ENCODE measurements around the gene GJB2. TPM values are rescaled to one million over a fixed set of nuclear protein-coding genes. Genes with fewer than 3 reads are reported as not detected.

Gene GJB2
- total RNA-seq, 4 donors from 2014 or later: 0.54 to 57.5 (median 5.6) TPM

- ATAC-seq: no peak
- no peak overlapping the region for H3K4me3 ChIP-seq
Measured at GRCh38 chr13:20219577-20219976, 26.8 kb upstream of the GJB2 start.

DNA sequence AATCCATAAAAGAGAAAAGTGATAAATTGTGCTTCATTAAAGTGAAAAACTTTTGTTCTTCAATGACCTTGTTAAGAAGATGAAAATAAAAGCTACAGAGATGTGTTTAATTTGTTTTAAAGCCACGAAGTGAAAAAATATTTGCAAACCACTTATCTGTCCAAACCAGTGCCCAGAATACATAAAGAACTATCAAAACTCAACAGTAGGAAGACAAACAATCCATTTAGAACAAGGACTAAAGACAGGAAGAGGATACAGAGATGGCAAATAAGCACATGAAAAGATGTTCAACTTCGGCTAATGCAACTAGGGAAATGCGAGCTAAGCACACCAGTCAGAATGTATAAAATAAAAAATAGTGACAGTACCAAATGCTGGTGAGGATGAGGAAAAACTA, 24.4 kb upstream of the GJB2 start:
- TF ChIP-seq POLR2A (IDR thresholded peaks at IDR 0.05) (no peak), POLR2AphosphoS5 (IDR thresholded peaks at IDR 0.05) (no peak), EP300 (IDR thresholded peaks at IDR 0.05) (no peak)
- TF ChIP-seq, protein P1, sequence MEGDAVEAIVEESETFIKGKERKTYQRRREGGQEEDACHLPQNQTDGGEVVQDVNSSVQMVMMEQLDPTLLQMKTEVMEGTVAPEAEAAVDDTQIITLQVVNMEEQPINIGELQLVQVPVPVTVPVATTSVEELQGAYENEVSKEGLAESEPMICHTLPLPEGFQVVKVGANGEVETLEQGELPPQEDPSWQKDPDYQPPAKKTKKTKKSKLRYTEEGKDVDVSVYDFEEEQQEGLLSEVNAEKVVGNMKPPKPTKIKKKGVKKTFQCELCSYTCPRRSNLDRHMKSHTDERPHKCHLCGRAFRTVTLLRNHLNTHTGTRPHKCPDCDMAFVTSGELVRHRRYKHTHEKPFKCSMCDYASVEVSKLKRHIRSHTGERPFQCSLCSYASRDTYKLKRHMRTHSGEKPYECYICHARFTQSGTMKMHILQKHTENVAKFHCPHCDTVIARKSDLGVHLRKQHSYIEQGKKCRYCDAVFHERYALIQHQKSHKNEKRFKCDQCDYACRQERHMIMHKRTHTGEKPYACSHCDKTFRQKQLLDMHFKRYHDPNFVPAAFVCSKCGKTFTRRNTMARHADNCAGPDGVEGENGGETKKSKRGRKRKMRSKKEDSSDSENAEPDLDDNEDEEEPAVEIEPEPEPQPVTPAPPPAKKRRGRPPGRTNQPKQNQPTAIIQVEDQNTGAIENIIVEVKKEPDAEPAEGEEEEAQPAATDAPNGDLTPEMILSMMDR (IDR thresholded peaks at IDR 0.05): no peak
- H3K27me3 ChIP-seq: peaks cover 15% of the 10 kb centered on the region
- 50 to 52% methylated on average over 3 of the region's 3 CpGs for WGBS, 2 donors (ENCODE audit: low coverage in 1 of 2)
- no peaks in the 10 kb centered on the region for H3K36me3 ChIP-seq
- peaks cover 0 to 11% (median 0%) of the 10 kb centered on the region in 3 donors for H3K9me3 ChIP-seq
- no peak overlapping the region for H3K4me3 ChIP-seq
- H3K4me1 ChIP-seq: no peaks in the 10 kb centered on the region
- H3K27ac ChIP-seq: no peak overlapping the region
- ATAC-seq: no peak

More at GRCh38 chr13:20219577-20219976, 26.8 kb upstream of the GJB2 start:
- peaks cover 30% of the 10 kb centered on the region for H3K27me3 ChIP-seq
- TF ChIP-seq, protein P1 (IDR thresholded peaks at IDR 0.05): no peak
- TF ChIP-seq EP300 (IDR thresholded peaks at IDR 0.05): no peak
- no peak for TF ChIP-seq POLR2AphosphoS5 (IDR thresholded peaks at IDR 0.05)
- TF ChIP-seq POLR2A (IDR thresholded peaks at IDR 0.05): no peak
- peaks cover 0 to under 1% (median 0%) of the 10 kb centered on the region in 3 donors for H3K9me3 ChIP-seq
- H3K36me3 ChIP-seq: no peaks in the 10 kb centered on the region
- no peak overlapping the region for H3K27ac ChIP-seq
- H3K4me1 ChIP-seq: no peaks in the 10 kb centered on the region

DNA sequence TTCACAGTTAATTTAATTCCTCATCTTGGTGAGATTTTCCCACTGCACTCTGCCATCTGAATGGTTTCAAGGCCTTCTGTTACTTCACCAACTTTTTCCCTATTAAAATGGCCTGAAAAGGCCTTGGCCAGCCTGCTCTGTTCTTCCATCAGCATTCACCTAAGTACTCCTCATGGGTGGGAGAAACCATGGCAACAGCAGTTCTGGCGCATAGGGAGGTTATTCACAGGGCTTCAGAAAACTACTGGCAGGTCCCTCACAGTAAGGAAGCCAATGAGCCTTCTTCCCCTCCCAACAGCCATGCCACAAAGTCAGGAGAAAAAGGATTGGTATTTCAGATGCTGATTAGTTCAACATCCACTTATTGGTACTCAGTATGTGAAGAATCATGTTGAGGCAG, 17.2 kb upstream of the GJB2 start:
- 40% methylated on average over 1 of the region's 1 CpG; no CpG with 5 or more reads in 1 of the 2 donors for WGBS, 2 donors (ENCODE audit: low coverage in 1 of 2)
- Histone ChIP-seq H3K4me1 (no peaks in the 10 kb centered on the region), H3K9me3 (peaks cover 0 to 11% (median 0%) of the 10 kb centered on the region in 3 donors), H3K27ac (no peak overlapping the region), H3K4me3 (no peak overlapping the region), H3K27me3 (peaks cover 29% of the 10 kb centered on the region), H3K36me3 (no peaks in the 10 kb centered on the region)
- TF ChIP-seq, protein P1 (IDR thresholded peaks at IDR 0.05): no peak
- TF ChIP-seq POLR2A (IDR thresholded peaks at IDR 0.05) (no peak), EP300 (IDR thresholded peaks at IDR 0.05) (no peak), POLR2AphosphoS5 (IDR thresholded peaks at IDR 0.05) (no peak)
- no peak for ATAC-seq

- Histone ChIP-seq H3K9me3 (peaks cover 0 to 8% (median 0%) of the 10 kb centered on the region in 3 donors), H3K36me3 (no peaks in the 10 kb centered on the region), H3K27ac (no peak overlapping the region), H3K27me3 (peaks cover 39% of the 10 kb centered on the region), H3K4me1 (no peaks in the 10 kb centered on the region), H3K4me3 (no peak overlapping the region)
- WGBS, 2 donors (ENCODE audit: low coverage in 1 of 2): 54 to 67% methylated on average over 6 to 9 of the region's 16 CpGs
- no peak for ATAC-seq
- TF ChIP-seq POLR2A (IDR thresholded peaks at IDR 0.05): no peak
- no peak for TF ChIP-seq EP300 (IDR thresholded peaks at IDR 0.05)
- TF ChIP-seq, protein P1 (IDR thresholded peaks at IDR 0.05): no peak
- no peak for TF ChIP-seq POLR2AphosphoS5 (IDR thresholded peaks at IDR 0.05)
Measured at GRCh38 chr13:20206698-20207235, 14.0 kb upstream of the GJB2 start.

DNA sequence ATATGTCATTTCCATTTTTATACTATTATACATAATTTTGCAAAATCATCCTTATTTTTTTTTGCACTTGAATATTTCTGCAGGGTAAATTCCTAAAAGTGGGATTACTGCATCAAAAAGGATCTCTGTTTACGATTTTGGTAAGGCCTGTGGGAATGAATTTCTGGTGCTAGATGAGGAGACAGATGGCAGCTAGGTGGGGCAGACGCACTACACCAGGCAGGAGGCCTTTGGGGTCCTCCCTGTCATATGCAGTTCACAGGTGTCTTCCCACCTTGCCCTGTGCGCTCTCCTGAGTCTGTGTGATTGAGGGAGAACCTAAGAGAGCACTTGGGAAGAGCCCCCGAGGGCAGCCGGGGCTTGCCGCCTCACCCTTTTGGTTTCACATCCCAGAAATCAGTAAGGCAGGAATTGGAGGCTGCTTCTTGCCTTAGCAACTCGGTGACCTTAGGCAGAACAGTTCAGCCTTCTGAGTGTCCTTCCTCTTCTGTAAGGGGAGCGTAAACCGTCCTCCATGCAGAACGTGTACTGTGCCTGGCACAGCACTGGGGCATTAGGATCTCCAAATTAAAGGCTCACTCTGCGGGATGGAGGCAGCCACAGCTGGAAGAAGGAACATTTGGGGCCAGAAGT, 13.4 kb upstream of the GJB2 start:
- ATAC-seq: no peak
- 75 to 79% methylated on average over 2 to 3 of the region's 11 CpGs for WGBS, 2 donors (ENCODE audit: low coverage in 1 of 2)
- peaks cover 0 to 14% (median 0%) of the 10 kb centered on the region in 3 donors for H3K9me3 ChIP-seq
- H3K27me3 ChIP-seq: peaks cover 39% of the 10 kb centered on the region
- no peaks in the 10 kb centered on the region for H3K36me3 ChIP-seq
- TF ChIP-seq, protein P1 (IDR thresholded peaks at IDR 0.05): no peak
- no peak for TF ChIP-seq POLR2A (IDR thresholded peaks at IDR 0.05)
- TF ChIP-seq EP300 (IDR thresholded peaks at IDR 0.05): no peak
- no peak for TF ChIP-seq POLR2AphosphoS5 (IDR thresholded peaks at IDR 0.05)
- H3K4me3 ChIP-seq: no peak overlapping the region
- H3K4me1 ChIP-seq: no peaks in the 10 kb centered on the region
- H3K27ac ChIP-seq: no peak overlapping the region

All from gastroesophageal sphincter (tissue), 4 donors.